CD4-positive, alpha-beta T cell treated with Interleukin-10 for 1 hour (primary cell): ENCODE measurements around the gene ALDH1B1.

ENCODE experiments used
- DNase-seq: peaks from one replicate; pipeline ENCODE4 v3.0.0-alpha.2; 2020

ALDH1B1 gene

GRCh38 chr9:38392235-38393127 is at the start of gene ALDH1B1:
Gene ALDH1B1 (plus strand): TSS chr9:38392702. CDS start chr9:38395749, 3,047 bp downstream.
- DNase-seq, result peak; percentile 58

- DNase-seq, result no peak
Observed at GRCh38 chr9:38343037-38343436, 49.5 kb upstream of the ALDH1B1 start.

- DNase-seq, result no peak
Observed at GRCh38 chr9:38343552-38343951, 49.0 kb upstream of the ALDH1B1 start.

- DNase-seq, result no peak
Observed at GRCh38 chr9:38344566-38345324, 47.8 kb upstream of the ALDH1B1 start.

GRCh38 chr9:38345851-38346755 is 46.4 kb upstream of the ALDH1B1 start:
- DNase-seq, result no peak

GRCh38 chr9:38346811-38347210 is 45.7 kb upstream of the ALDH1B1 start:
- DNase-seq, result no peak

- no peak for DNase-seq
Observed at GRCh38 chr9:38347271-38347671, 45.2 kb upstream of the ALDH1B1 start.

- no peak for DNase-seq
Observed at GRCh38 chr9:38347946-38348345, 44.6 kb upstream of the ALDH1B1 start.

GRCh38 chr9:38350529-38350928 is 42.0 kb upstream of the ALDH1B1 start:
- no peak for DNase-seq

- DNase-seq, result no peak
Observed at GRCh38 chr9:38352530-38353328, 39.8 kb upstream of the ALDH1B1 start.

- DNase-seq, result no peak
Observed at GRCh38 chr9:38355115-38355514, 37.4 kb upstream of the ALDH1B1 start.

GRCh38 chr9:38355517-38356120 is 36.9 kb upstream of the ALDH1B1 start:
- DNase-seq, result no peak

GRCh38 chr9:38356851-38357250 is 35.7 kb upstream of the ALDH1B1 start:
- no peak for DNase-seq

- DNase-seq, result no peak
Observed at GRCh38 chr9:38357350-38358114, 35.0 kb upstream of the ALDH1B1 start.

GRCh38 chr9:38358390-38359296 is 33.9 kb upstream of the ALDH1B1 start:
- no peak for DNase-seq

- no peak for DNase-seq
Observed at GRCh38 chr9:38359297-38359653, 33.2 kb upstream of the ALDH1B1 start.

- no peak for DNase-seq
Observed at GRCh38 chr9:38359689-38360385, 32.7 kb upstream of the ALDH1B1 start.

- DNase-seq, result no peak
Observed at GRCh38 chr9:38360839-38361472, 31.5 kb upstream of the ALDH1B1 start.

GRCh38 chr9:38361473-38361850 is 31.0 kb upstream of the ALDH1B1 start:
- no peak for DNase-seq
